GM12872 (cell line): ENCODE measurements around the gene KIAA1755.

ENCODE experiments used
- TF ChIP-seq, protein P1 (sequence below): IDR thresholded peaks from 3 replicates; pipeline ENCODE4 v1.5.1; 2011; ENCODE audit warnings: low read depth, mild to moderate bottlenecking, low read length, moderate library complexity; ENCODE audit not compliant: insufficient read depth

Gene KIAA1755

DNA sequence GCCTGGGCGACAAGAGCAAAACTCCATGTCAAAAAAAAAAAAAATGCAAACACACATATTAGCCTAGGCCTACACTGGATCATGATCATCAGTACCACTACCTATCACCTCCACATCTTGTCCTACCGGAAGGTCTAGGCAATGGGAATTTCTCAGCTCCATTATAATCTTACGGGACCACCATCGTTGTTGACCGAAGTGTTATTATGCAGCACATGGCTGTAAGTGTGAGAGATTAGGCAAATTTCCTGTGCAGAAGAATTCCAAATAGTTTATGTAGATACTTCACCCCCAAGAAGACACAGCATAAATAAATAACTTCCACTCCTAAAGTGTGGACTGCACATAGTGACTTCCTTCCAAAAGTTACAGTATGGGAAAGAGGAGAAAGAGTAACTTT lies 16.8 kb upstream of the KIAA1755 start:
- TF ChIP-seq, protein P1, sequence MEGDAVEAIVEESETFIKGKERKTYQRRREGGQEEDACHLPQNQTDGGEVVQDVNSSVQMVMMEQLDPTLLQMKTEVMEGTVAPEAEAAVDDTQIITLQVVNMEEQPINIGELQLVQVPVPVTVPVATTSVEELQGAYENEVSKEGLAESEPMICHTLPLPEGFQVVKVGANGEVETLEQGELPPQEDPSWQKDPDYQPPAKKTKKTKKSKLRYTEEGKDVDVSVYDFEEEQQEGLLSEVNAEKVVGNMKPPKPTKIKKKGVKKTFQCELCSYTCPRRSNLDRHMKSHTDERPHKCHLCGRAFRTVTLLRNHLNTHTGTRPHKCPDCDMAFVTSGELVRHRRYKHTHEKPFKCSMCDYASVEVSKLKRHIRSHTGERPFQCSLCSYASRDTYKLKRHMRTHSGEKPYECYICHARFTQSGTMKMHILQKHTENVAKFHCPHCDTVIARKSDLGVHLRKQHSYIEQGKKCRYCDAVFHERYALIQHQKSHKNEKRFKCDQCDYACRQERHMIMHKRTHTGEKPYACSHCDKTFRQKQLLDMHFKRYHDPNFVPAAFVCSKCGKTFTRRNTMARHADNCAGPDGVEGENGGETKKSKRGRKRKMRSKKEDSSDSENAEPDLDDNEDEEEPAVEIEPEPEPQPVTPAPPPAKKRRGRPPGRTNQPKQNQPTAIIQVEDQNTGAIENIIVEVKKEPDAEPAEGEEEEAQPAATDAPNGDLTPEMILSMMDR = no peak

GRCh38 chr20:38275815-38276550 lies 15.4 kb upstream of the KIAA1755 start:
- TF ChIP-seq, protein P1 = no peak

DNA sequence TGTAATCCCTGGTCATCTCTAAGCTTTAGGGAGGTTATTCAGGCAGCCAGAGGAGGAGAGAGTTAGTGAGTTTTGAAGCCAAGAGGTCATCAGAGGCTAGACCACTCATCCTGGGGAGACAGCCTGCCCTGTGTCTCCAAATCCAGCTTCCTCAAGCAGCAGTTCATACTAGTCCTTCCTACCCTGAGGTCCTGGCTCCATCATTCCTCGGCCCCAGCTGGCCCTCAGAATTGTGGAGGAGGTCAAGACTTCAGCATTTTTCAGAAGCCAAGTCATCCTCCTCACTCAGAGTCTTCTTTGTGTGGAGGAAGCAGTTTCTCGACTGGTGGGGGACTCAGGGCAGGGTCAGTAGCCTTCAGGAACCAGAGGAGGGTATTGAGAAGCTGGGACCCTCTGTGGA lies 12.4 kb upstream of the KIAA1755 start:
- TF ChIP-seq, protein P1 = no peak

DNA sequence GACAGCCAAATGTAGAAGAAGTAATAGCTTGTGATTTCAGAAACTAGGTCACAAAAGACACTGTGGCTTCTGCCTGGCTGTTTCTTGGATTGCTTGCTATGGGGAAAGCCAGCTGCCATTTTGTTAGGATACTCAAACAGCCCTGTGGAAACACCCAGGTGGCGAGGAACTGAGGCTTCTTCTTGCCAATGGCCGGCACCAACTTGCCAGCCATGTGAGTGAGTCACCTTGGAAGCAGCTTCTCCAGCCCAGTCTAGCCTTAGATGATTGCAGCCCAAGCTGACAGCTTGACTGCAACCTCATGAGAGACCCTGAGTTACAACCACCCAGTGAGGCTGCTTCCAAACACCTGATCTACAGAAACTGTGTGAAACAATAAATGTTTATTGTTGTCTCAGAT lies 11.9 kb upstream of the KIAA1755 start:
- TF ChIP-seq, protein P1 = no peak

GRCh38 chr20:38271608-38272120 lies 11.1 kb upstream of the KIAA1755 start:
- TF ChIP-seq, protein P1 = no peak

DNA sequence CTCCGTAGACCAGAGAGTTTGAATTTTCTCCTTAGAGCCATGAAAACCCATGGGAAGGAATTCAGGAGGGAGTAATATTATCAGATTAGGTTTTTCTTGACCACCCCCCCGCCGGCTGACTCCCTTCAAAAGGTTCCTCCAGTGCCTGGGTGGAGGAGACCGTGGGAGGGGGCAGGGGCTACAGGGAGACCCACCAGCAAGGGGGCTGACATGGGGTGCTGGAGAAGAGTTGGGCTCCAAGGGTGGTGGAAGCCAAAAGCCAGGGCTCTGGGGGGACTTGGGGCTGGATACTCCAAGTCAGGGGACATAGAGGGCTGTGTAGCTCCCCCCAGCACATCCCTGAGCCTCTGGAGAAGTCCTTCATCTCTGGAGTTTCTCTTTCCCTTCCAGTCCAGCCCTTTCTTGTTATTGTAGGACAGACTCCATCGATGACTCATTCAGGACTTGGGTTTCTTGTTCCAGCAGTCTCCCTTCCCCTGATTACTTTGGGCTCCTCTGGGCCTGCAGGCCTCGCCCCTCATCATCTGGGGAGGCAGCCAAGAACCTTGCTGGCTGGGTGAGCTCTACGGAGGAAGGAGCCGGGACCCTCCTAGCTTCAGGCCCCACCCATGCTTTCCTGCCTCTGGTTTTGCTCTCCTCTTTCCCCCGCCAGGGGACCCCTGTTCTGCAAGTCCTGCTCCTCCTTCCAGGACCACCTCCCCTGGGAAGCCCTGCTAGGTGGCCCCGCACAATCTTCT lies 10.5 kb upstream of the KIAA1755 start:
- TF ChIP-seq, protein P1 = no peak

DNA sequence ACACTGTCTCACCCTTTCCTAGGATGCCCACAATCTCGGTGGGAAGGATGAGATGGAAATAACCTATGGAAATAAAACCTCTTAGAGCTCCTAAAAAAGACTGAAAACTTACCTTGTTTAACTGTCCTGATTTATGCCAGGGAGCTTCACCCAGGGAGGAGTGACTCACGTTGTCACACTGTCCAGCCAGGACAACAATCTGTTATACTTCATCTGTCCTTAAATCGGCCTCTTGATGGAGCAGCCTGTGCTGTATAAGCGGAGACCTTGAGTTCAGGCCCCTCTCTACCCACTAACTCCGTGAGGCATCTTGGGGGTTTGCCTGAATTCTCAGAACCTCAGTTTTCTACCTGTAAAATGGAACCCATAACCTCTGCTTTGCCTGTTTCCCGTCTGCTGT lies 9.2 kb upstream of the KIAA1755 start:
- TF ChIP-seq, protein P1 = no peak
